HepG2 (cell line): Measurements from ENCODE around the gene BCL2L1. TPM values are rescaled to one million over a fixed set of nuclear protein-coding genes. Genes with fewer than 3 reads are reported as not detected.

Source experiments
- AGO2 ChIP-seq: fragments of 200-400 bp; formaldehyde crosslinking; optimal IDR thresholded peaks from 2 replicates; pipeline ENCODE3; 2017; ENCODE audit warnings: mild to moderate bottlenecking, low read depth, low read length, moderate library complexity
- AKAP8 ChIP-seq: sonication (generic); formaldehyde crosslinking; IDR thresholded peaks from 2 replicates; pipeline ENCODE4 v1.5.1; 2020; ENCODE audit warnings: mild to moderate bottlenecking, missing genetic modification reagents
- ASH2L ChIP-seq: fragments of 300-600, 200-600 bp; sonication (generic); IDR thresholded peaks from 2 replicates; pipeline ENCODE4 v1.7.0; 2017; ENCODE audit warnings: low read depth, mild to moderate bottlenecking, moderate library complexity, mixed read lengths, low read length; ENCODE audit not compliant: insufficient read length
- GZF1 ChIP-seq: sonication (generic); formaldehyde crosslinking; IDR thresholded peaks from 2 replicates; pipeline ENCODE4 v1.5.1; 2020; ENCODE audit warnings: mild to moderate bottlenecking, missing genetic modification reagents
- MED8 ChIP-seq: sonication (generic); formaldehyde crosslinking; IDR thresholded peaks from 2 replicates; pipeline ENCODE4 v1.8.1; 2023; ENCODE audit warnings: mild to moderate bottlenecking, missing genetic modification reagents; ENCODE audit not compliant: insufficient replicate concordance
- PHF5A ChIP-seq: IDR thresholded peaks from one replicate; pipeline ENCODE4 v1.6.1; 2018; ENCODE audit warnings: low read depth, missing genetic modification reagents; ENCODE audit not compliant: unreplicated experiment
- SMARCC2 ChIP-seq: fragments of 450-650 bp; IDR thresholded peaks from 2 replicates; pipeline ENCODE4 v1.6.1; 2017; ENCODE audit warnings: antibody characterized with exemption, mild to moderate bottlenecking
- SOX13 ChIP-seq, 3 experiments: fragments of 450-650 bp in 1 of 3; sonication (generic) in 1 of 3; formaldehyde crosslinking in 1 of 3; IDR thresholded peaks in 2 of 3; conservative IDR thresholded peaks in 1 of 3; 2 replicates each; pipeline versions ENCODE4 v1.5.0 to v1.6.1; 2016 to 2020; ENCODE audit warnings: antibody characterized with exemption in 1 of 3, mild to moderate bottlenecking in 1 of 3, missing compliant biosample characterization in 1 of 3, missing genetic modification reagents in 1 of 3, moderate library complexity in 1 of 3
- SOX6 ChIP-seq, 2 experiments: fragments of 450-650 bp in 1 of 2; sonication (generic) in 1 of 2; formaldehyde crosslinking in 1 of 2; IDR thresholded peaks; 2 replicates each; pipeline versions ENCODE4 v1.4.0 to v1.6.1; 2017 to 2020; ENCODE audit warnings: antibody characterized with exemption in 1 of 2, mild to moderate bottlenecking in 1 of 2, missing genetic modification reagents in 1 of 2
- TBX2 ChIP-seq: sonication (generic); formaldehyde crosslinking; IDR thresholded peaks from 2 replicates; pipeline ENCODE4 v1.5.0; 2020; ENCODE audit warnings: missing genetic modification reagents, mild to moderate bottlenecking, borderline replicate concordance
- ZBTB20 ChIP-seq: sonication (generic); formaldehyde crosslinking; IDR thresholded peaks from 2 replicates; pipeline ENCODE4 v1.8.1; 2023; ENCODE audit warnings: missing genetic modification reagents, low read depth, mild to moderate bottlenecking, borderline replicate concordance
- ZBTB8A ChIP-seq: sonication (generic); formaldehyde crosslinking; IDR thresholded peaks from 2 replicates; pipeline ENCODE4 v1.4.0; 2020; ENCODE audit warnings: mild to moderate bottlenecking, low read depth, missing genetic modification reagents, borderline replicate concordance
- ZFP82 ChIP-seq: sonication (generic); formaldehyde crosslinking; IDR thresholded peaks from 2 replicates; pipeline ENCODE4 v1.5.1; 2020; ENCODE audit warnings: mild to moderate bottlenecking, missing genetic modification reagents, borderline replicate concordance
- ZFP91 ChIP-seq: sonication (generic); formaldehyde crosslinking; IDR thresholded peaks from 2 replicates; pipeline ENCODE4 v1.9.0; 2022; ENCODE audit warnings: missing genetic modification reagents, mild to moderate bottlenecking, borderline replicate concordance
- ZMYM2 ChIP-seq: sonication (generic); formaldehyde crosslinking; IDR thresholded peaks from 2 replicates; pipeline ENCODE4 v1.8.0; 2022; ENCODE audit warnings: mild to moderate bottlenecking, missing genetic modification reagents
- ZNF224 ChIP-seq: sonication (generic); formaldehyde crosslinking; IDR thresholded peaks from 2 replicates; pipeline ENCODE4 v1.5.0; 2020; ENCODE audit warnings: mild to moderate bottlenecking, missing genetic modification reagents
- ZNF333 ChIP-seq: sonication (generic); formaldehyde crosslinking; IDR thresholded peaks from 2 replicates; pipeline ENCODE4 v1.4.0; 2020; ENCODE audit warnings: mild to moderate bottlenecking, missing genetic modification reagents, borderline replicate concordance
- ZNF383 ChIP-seq: sonication (generic); formaldehyde crosslinking; IDR thresholded peaks from 2 replicates; pipeline ENCODE4 v1.4.0; 2020; ENCODE audit warnings: missing genetic modification reagents, mild to moderate bottlenecking, borderline replicate concordance
- ZNF670 ChIP-seq: sonication (generic); formaldehyde crosslinking; IDR thresholded peaks from 2 replicates; pipeline ENCODE4 v1.8.0; 2022; ENCODE audit warnings: mild to moderate bottlenecking, missing genetic modification reagents, borderline replicate concordance
- ZNF770 ChIP-seq: sonication (generic); formaldehyde crosslinking; IDR thresholded peaks from 2 replicates; pipeline ENCODE4 v1.5.0; 2020; ENCODE audit warnings: mild to moderate bottlenecking, missing genetic modification reagents
- ZNF782 ChIP-seq: sonication (generic); formaldehyde crosslinking; IDR thresholded peaks from 2 replicates; pipeline ENCODE4 v1.4.0; 2020; ENCODE audit warnings: missing genetic modification reagents, mild to moderate bottlenecking, borderline replicate concordance
- ZNF790 ChIP-seq: sonication (generic); formaldehyde crosslinking; IDR thresholded peaks from 2 replicates; pipeline ENCODE4 v1.8.0; 2022; ENCODE audit warnings: missing genetic modification reagents, mild to moderate bottlenecking, borderline replicate concordance
- polyA plus RNA-seq, 8 experiments: library from polyadenylated mRNA; depleted of rRNA in 3 of 8; stranded (reverse) in 7 of 8; unstranded in 1 of 8; fragments of >200 nt; fragmentation: Illumina TruSeq in 4 of 8; extraction: Trizol in 4 of 8; gene quantifications; 2 replicates each; pipeline versions ENCODE4 v1.2.1 to v1.2.3, GENCODE V29; 2011 to 2016; ENCODE audit warnings: low read depth in 4 of 8, missing spikeins in 1 of 8, mixed read lengths in 1 of 8; ENCODE audit not compliant: insufficient read depth in 1 of 8
- total RNA-seq, 5 experiments: library from RNA; depleted of rRNA; stranded (reverse); fragments of >200 nt; fragmentation: Illumina TruSeq; extraction: Trizol; gene quantifications; 2 replicates each; pipeline ENCODE4 v1.2.3, GENCODE V29; 2016; ENCODE audit warnings: low read depth in 1 of 5
- TF ChIP-seq, protein P1 (sequence below): sonication (generic); formaldehyde crosslinking; IDR thresholded peaks from 2 replicates; pipeline ENCODE4 v1.5.0; 2020; ENCODE audit warnings: missing genetic modification reagents
- TF ChIP-seq, protein P2 (sequence below): sonication (generic); formaldehyde crosslinking; IDR thresholded peaks from 2 replicates; pipeline ENCODE4 v1.4.0; 2020; ENCODE audit warnings: mild to moderate bottlenecking, missing genetic modification reagents

Gene BCL2L1
- total and polyA plus RNA-seq, 2 of the 13 experiments (the other 11 are each of a cell fraction or from before 2014, with no cell fraction given): 164 to 258 TPM

DNA sequence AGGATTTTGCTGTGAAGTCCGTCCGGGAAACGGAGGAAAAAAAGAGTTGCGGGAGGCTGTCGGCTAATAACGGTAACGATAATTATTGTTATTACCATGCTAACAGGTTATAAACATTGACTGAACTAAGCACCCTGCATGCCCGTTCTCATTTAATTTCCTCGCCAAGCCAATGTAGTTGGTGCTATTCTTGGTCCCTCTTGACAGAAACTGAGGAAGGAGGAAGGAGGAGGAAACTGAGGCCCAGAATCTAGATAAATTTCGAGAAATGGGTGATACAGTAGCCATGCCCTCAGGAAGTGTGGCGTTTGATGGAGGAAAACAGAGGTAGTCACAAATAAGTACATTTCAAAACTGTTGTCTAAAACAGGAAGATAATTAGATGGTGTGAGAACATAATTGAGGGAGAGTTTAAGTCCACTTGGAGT lies 16.9 kb upstream of the BCL2L1 start (continued):
- TF ChIP-seq ASH2L: peak; percentile 13
- TF ChIP-seq SOX6 (IDR thresholded peaks at IDR 0.05): no peak
- peak; percentile 21; the same call in 1 of the 2 replicates for TF ChIP-seq SOX6 (CRISPR knock-in tag; IDR thresholded peaks at IDR 0.05)
- TF ChIP-seq ZNF670 (CRISPR knock-in tag): 0 out of 2 replicates have a peak, but pooled peaks have one; percentile 5
- 0 out of 2 replicates have a peak, but pooled peaks have one; percentile 2 for TF ChIP-seq ZNF224 (CRISPR knock-in tag)
- peak; percentile 81 for TF ChIP-seq MED8 (CRISPR knock-in tag)
- TF ChIP-seq ZNF770 (CRISPR knock-in tag): peak; percentile 4; the same call in 1 of the 2 replicates
- TF ChIP-seq, protein P1, sequence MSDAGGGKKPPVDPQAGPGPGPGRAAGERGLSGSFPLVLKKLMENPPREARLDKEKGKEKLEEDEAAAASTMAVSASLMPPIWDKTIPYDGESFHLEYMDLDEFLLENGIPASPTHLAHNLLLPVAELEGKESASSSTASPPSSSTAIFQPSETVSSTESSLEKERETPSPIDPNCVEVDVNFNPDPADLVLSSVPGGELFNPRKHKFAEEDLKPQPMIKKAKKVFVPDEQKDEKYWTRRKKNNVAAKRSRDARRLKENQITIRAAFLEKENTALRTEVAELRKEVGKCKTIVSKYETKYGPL (CRISPR knock-in tag): no peak
- no peak for TF ChIP-seq PHF5A (CRISPR knock-in tag)
- TF ChIP-seq ZNF383 (CRISPR knock-in tag): 0 out of 2 replicates have a peak, but pooled peaks have one; percentile 9
- peak; percentile 42; the same call in 1 of the 2 replicates for TF ChIP-seq ZFP91 (CRISPR knock-in tag)
- peak; percentile 87; the same call in 1 of the 2 replicates for TF ChIP-seq ZNF333 (CRISPR knock-in tag)
- 0 out of 2 replicates have a peak, but pooled peaks have one; percentile 5 for TF ChIP-seq ZNF782
- peak; percentile 4 for TF ChIP-seq AGO2
- 0 out of 2 replicates have a peak, but pooled peaks have one; percentile 43 for TF ChIP-seq TBX2 (CRISPR knock-in tag)
- 0 out of 2 replicates have a peak, but pooled peaks have one; percentile 45 for TF ChIP-seq GZF1 (CRISPR knock-in tag)
- 0 out of 2 replicates have a peak, but pooled peaks have one; percentile 3 for TF ChIP-seq AKAP8 (CRISPR knock-in tag)
- TF ChIP-seq SOX13 (IDR thresholded peaks at IDR 0.05): no peak
- TF ChIP-seq SOX13 (CRISPR knock-in tag; conservative IDR thresholded peaks at IDR 0.05 in 1 of 2, IDR thresholded peaks at IDR 0.05 in 1 of 2): no peak
- TF ChIP-seq ZMYM2 (CRISPR knock-in tag): 0 out of 2 replicates have a peak, but pooled peaks have one; percentile 39
- no peak for TF ChIP-seq ZNF790 (CRISPR knock-in tag)
- no peak for TF ChIP-seq SMARCC2
- peak; percentile 72; the same call in 1 of the 2 replicates for TF ChIP-seq ZBTB8A (CRISPR knock-in tag)
- TF ChIP-seq ZBTB20: peak; percentile 21; the same call in 1 of the 2 replicates
- TF ChIP-seq, protein P2, sequence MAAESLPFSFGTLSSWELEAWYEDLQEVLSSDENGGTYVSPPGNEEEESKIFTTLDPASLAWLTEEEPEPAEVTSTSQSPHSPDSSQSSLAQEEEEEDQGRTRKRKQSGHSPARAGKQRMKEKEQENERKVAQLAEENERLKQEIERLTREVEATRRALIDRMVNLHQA (CRISPR knock-in tag): no peak
- TF ChIP-seq ZFP82 (CRISPR knock-in tag): 0 out of 2 replicates have a peak, but pooled peaks have one; percentile 6
